Left renal cortex interstitium (tissue), 4 donors: ENCODE data around the gene SP3. TPM values are rescaled to one million over a fixed set of nuclear protein-coding genes. Genes with fewer than 3 reads are reported as not detected.

Source experiments
- DNase-seq, 4 donors: peaks; one replicate each; pipeline ENCODE4 v3.0.0-alpha.2; 2013; ENCODE audit warnings: low read depth in 4 of 4, low spot score in 2 of 4, missing footprints in 1 of 4
- polyA plus RNA-seq, 4 donors: library from polyadenylated mRNA; unstranded; fragments of 120-200 nt; gene quantifications; one replicate each; pipeline ENCODE4 v1.2.1, GENCODE V29; 2013; ENCODE audit not compliant: insufficient read length in 4 of 4

SP3 gene
- polyA plus RNA-seq, 4 donors = 103 to 127 (median 110) TPM

DNA sequence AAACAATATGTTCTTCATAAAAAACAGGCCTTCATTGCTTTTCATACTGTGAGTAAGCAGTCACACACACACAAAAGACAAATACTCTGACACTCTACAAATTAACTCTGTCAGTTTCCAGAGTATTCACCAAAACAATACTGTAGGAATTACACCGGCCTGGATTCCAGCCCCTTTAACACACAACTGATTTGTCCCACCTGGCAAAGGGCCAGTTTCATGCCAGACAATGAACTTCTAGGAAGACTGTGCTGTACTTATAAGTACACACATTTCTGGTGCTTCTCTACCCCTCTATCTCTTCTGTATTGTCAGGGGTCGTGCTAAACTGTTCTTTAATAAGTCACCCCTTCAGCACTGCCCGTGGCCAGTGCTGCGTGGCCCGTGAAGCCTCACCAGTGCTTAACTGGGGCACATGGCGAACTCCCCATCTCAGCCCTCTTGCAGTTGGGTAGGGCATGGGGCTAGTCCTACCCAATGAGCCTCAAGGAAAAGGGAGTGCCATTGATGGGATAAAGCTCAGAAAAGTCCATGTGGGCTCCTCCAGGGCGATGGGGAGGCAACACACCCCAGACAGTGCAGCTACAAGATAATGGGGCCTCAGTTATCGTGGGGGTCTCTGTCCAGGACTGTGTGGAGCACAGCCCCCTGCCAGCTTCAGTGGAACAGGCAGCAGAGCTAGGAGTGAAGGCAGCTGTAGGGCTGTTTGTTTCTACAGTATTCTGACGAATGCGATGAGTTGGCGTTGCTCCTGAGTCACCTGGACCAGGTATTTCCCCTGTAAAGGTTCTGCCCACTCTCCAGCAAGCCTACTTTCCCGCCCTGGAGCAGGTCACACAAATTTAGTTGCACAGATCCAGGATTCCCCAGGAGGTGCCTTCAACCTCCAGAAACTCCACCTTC is 99.0 kb downstream of the SP3 start:
- no peak for DNase-seq

DNA sequence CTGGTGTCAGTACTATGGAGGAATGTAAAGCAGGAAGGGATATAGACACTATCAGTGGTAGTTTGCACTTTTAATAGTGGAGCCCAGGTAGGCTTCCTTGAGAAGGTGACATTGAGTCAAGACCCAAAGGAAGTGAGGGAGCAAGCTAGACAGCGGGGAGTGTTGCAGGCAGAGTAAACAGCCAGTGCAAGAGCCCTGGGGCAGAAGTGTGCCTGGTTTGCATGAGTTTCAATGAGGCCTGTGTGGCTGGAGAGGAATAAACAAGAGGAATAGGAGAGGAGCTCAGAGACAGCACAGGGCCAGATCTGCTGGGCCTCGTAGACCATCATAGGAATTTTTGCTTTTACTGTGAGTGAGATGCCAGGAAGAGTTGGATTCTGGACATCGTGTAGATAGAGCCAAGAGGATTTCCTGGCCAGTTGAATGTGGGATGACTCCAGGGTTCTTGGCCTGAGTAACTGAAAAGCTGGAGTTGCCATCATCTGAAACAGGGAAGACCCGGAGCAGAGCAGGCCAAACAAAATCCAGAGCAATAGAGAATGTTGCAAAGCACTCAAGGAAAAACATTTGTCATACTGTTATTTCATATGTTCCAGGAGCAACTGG is 102.5 kb downstream of the SP3 start:
- no peak for DNase-seq

DNA sequence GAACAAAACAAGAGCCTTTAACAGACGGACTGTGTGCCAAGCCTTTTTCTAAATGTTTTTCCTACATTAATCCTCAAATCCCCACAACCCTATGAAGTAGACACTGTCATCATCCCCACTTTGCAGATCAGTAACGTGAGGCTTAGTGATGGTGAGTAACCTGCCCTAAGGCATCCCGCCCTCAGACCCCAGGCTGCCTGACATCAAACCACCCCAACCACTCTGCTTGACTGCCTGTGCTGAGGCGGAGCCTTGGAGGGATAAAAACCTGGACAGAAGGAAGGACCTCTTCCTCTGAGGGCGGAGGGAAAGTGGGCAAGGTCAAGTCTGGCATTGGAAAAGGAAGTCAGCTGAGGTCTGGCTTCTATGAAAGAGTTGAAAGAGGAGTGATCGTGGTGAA is 104.6 kb downstream of the SP3 start:
- DNase-seq = no peak

DNA sequence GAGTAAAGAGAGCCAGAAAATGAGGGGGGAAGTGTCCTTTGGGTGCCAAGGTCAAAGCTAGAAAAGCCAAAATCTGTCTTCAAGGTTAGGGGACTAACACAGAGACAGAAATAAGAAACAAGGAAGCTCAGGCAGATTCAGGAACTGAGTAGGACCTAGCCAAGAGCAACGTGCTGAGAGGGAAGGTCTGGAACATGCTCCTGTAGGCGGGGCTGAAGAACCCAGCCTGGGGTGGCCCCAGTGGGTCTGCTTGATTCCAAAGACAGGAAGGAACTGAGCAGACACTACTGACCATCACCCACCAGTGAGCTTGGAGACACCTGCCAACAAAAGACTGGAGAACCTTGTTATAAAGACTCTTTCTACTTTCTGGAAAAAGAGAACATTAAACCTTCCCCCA is 105.1 kb downstream of the SP3 start:
- DNase-seq = no peak

DNA sequence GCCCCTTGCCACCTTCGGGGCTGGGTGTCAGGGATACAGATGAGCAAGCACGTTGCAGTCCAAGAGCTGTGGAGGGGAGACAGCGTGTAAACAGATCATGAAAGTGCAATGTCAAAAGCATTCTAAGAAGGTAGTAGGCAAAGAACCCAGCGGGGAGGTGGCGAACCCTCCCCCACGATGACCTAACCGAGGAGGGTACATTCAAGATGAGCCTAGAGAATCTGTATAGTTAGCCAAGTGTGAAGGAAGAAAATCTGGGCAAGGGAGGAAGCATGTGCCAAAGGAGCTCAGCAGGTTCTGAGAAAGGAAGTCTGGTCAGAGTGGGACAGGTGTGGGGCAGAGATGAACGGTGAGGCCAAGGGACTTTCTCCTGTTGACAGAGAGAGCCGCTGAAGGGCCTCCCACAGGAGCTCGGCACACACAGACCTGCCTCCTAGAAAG is 106.9 kb downstream of the SP3 start:
- DNase-seq = no peak
